Measurements from ENCODE around the gene GALNT2. TPM values are rescaled to one million over a fixed set of nuclear protein-coding genes. Genes with fewer than 3 reads are reported as not detected.

The GALNT2 gene
- total and polyA plus RNA-seq, 9 of the 15 experiments (the other 6 are each of a cell fraction or from before 2014, with no cell fraction given) = 1.6 to 106 (median 51.9) TPM

GRCh38 chr1:230285351-230285750 lies 218.3 kb downstream of the GALNT2 start (continued):
- no peak for TF ChIP-seq TSHZ1 (CRISPR knock-in tag; IDR thresholded peaks at IDR 0.05)
- TF ChIP-seq FOXJ2 (tag; IDR thresholded peaks at IDR 0.05) = no peak
- TF ChIP-seq GTF2B (IDR thresholded peaks at IDR 0.05; ENCODE audit: extremely low read depth, insufficient read length) = no peak
- TF ChIP-seq MBD1 (CRISPR knock-in tag; IDR thresholded peaks at IDR 0.05) = no peak
- TF ChIP-seq BDP1 (IDR thresholded peaks at IDR 0.05; ENCODE audit: insufficient read depth, insufficient read length) = no peak
- TF ChIP-seq SRSF1 (IDR thresholded peaks at IDR 0.05; ENCODE audit: low read depth, low read length) = no peak

Data from K562 (cell line).